KMS-11 (cell line): Measurements from ENCODE around the gene NANOS2.

Source experiments
- H2AFZ ChIP-seq: fragments of 200-600 bp; sonication (generic); 2 replicates; pipeline ENCODE4 v1.6.1; 2016; ENCODE audit warnings: antibody characterized with exemption, mixed run types, low read depth
- H3K27ac ChIP-seq: fragments of 200-600 bp; sonication (generic); 2 replicates; pipeline ENCODE4 v1.6.1; 2016; ENCODE audit warnings: mild to moderate bottlenecking, mixed run types
- H3K27me3 ChIP-seq: fragments of 200-600 bp; sonication (generic); 2 replicates; pipeline ENCODE4 v1.6.1; 2017; ENCODE audit warnings: mild to moderate bottlenecking, low read depth, mixed run types, moderate library complexity; ENCODE audit not compliant: insufficient read depth
- H3K36me3 ChIP-seq: fragments of 200-600 bp; sonication (generic); 2 replicates; pipeline ENCODE4 v1.6.1; 2017; ENCODE audit warnings: mild to moderate bottlenecking, mixed run types; ENCODE audit not compliant: insufficient read depth
- H3K4me1 ChIP-seq: fragments of 200-600 bp; sonication (generic); 2 replicates; pipeline ENCODE4 v1.6.1; 2016; ENCODE audit warnings: mild to moderate bottlenecking, low read depth, mixed run types; ENCODE audit not compliant: poor library complexity, severe bottlenecking
- H3K4me2 ChIP-seq: fragments of 200-600 bp; sonication (generic); 2 replicates; pipeline ENCODE4 v1.7.0; 2016; ENCODE audit warnings: mild to moderate bottlenecking, mixed run types
- H3K4me3 ChIP-seq: fragments of 200-600 bp; sonication (generic); IDR thresholded peaks from 2 replicates; pipeline ENCODE4 v1.6.1; 2017; ENCODE audit warnings: low read depth, low read length, mixed read lengths; ENCODE audit not compliant: insufficient read depth
- H3K79me2 ChIP-seq: fragments of 200-600 bp; sonication (generic); 2 replicates; pipeline ENCODE4 v1.6.1; 2016; ENCODE audit warnings: low read depth, mixed run types; ENCODE audit not compliant: insufficient read depth
- H3K9ac ChIP-seq: fragments of 200-600 bp; sonication (generic); 2 replicates; pipeline ENCODE4 v1.6.1; 2016; ENCODE audit warnings: mild to moderate bottlenecking, mixed run types
- H4K20me1 ChIP-seq: fragments of 200-600 bp; sonication (generic); 2 replicates; pipeline ENCODE4 v1.6.1; 2016; ENCODE audit warnings: mild to moderate bottlenecking, mixed run types; ENCODE audit not compliant: insufficient read depth
- TF ChIP-seq, protein P1 (sequence below): fragments of 200-600 bp; sonication (generic); conservative IDR thresholded peaks from 2 replicates; pipeline ENCODE4 v1.6.1; 2017; ENCODE audit warnings: low read depth, mild to moderate bottlenecking, antibody characterized with exemption, low read length, moderate library complexity, mixed read lengths

Gene NANOS2

GRCh38 chr19:45889210-45889885 is 25.2 kb downstream of the NANOS2 start:
- Histone ChIP-seq H3K4me1 (peaks cover 11% of the 10 kb centered on the region), H3K27ac (no peak overlapping the region)

GRCh38 chr19:45887200-45887710 is 27.3 kb downstream of the NANOS2 start:
- Histone ChIP-seq H3K36me3 (no peaks in the 10 kb centered on the region), H3K4me2 (peak overlapping the region; percentile 54), H3K4me1 (peaks cover 15% of the 10 kb centered on the region), H3K4me3 (no peak overlapping the region), H4K20me1 (no peaks in the 10 kb centered on the region), H3K79me2 (no peaks in the 10 kb centered on the region), H3K27me3 (no peaks in the 10 kb centered on the region), H3K9ac (peak overlapping the region; percentile 48; the same call in 1 of the 2 replicates), H2AFZ (peak overlapping the region; percentile 60), H3K27ac (peak overlapping the region; percentile 46)
- TF ChIP-seq, protein P1, sequence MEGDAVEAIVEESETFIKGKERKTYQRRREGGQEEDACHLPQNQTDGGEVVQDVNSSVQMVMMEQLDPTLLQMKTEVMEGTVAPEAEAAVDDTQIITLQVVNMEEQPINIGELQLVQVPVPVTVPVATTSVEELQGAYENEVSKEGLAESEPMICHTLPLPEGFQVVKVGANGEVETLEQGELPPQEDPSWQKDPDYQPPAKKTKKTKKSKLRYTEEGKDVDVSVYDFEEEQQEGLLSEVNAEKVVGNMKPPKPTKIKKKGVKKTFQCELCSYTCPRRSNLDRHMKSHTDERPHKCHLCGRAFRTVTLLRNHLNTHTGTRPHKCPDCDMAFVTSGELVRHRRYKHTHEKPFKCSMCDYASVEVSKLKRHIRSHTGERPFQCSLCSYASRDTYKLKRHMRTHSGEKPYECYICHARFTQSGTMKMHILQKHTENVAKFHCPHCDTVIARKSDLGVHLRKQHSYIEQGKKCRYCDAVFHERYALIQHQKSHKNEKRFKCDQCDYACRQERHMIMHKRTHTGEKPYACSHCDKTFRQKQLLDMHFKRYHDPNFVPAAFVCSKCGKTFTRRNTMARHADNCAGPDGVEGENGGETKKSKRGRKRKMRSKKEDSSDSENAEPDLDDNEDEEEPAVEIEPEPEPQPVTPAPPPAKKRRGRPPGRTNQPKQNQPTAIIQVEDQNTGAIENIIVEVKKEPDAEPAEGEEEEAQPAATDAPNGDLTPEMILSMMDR = no peak

More at GRCh38 chr19:45889210-45889885, 25.2 kb downstream of the NANOS2 start:
- Histone ChIP-seq H3K27me3 (no peaks in the 10 kb centered on the region), H3K79me2 (no peaks in the 10 kb centered on the region), H2AFZ (no peak overlapping the region), H4K20me1 (no peaks in the 10 kb centered on the region), H3K9ac (no peak overlapping the region), H3K4me2 (no peak overlapping the region), H3K36me3 (no peaks in the 10 kb centered on the region), H3K4me3 (no peak overlapping the region)
- TF ChIP-seq, protein P1 = no peak

- H2AFZ ChIP-seq = peak overlapping the region; percentile 60
- peak overlapping the region; percentile 54 for H3K4me2 ChIP-seq
- peak overlapping the region; percentile 48 for H3K9ac ChIP-seq
- no peaks in the 10 kb centered on the region for H3K36me3 ChIP-seq
- H3K27ac ChIP-seq = peak overlapping the region; percentile 46
- TF ChIP-seq, protein P1 = no peak
- no peaks in the 10 kb centered on the region for H4K20me1 ChIP-seq
- H3K79me2 ChIP-seq = no peaks in the 10 kb centered on the region
- H3K27me3 ChIP-seq = no peaks in the 10 kb centered on the region
- no peak overlapping the region for H3K4me3 ChIP-seq
- peaks cover 22% of the 10 kb centered on the region for H3K4me1 ChIP-seq
Observed at GRCh38 chr19:45886427-45887199, 28.0 kb downstream of the NANOS2 start.

- Histone ChIP-seq H3K36me3 (no peaks in the 10 kb centered on the region), H3K79me2 (no peaks in the 10 kb centered on the region), H3K9ac (peak within 1 kb of the TSS; percentile 48), H4K20me1 (no peaks in the 10 kb centered on the region), H3K4me3 (no peak within 1 kb of the TSS), H3K4me1 (peaks cover 28% of the 10 kb centered on the region), H3K27me3 (no peaks in the 10 kb centered on the region), H2AFZ (peak within 1 kb of the TSS; percentile 60), H3K4me2 (peak within 1 kb of the TSS; percentile 54), H3K27ac (peak within 1 kb of the TSS; percentile 46)
- TF ChIP-seq, protein P1 = no peak
Observed at GRCh38 chr19:45885556-45886426, 28.8 kb downstream of the NANOS2 start, which contains the start of gene IRF2BP1. Gene IRF2BP1 (minus strand): TSS chr19:45886141. CDS start chr19:45885774, 367 bp downstream.
